GM12865 (cell line): ENCODE results near the gene CCDC175.

Source experiments
- DNase-seq: peaks from one replicate; pipeline ENCODE4 v3.0.0; 2010; ENCODE audit warnings: low read depth
- H3K4me3 ChIP-seq: 2 replicates; pipeline ENCODE4 v1.5.1; 2011; ENCODE audit warnings: mild to moderate bottlenecking, low read depth, low read length, control low read depth
- CTCF ChIP-seq: IDR thresholded peaks from 2 replicates; pipeline ENCODE4 v1.5.1; 2011; ENCODE audit warnings: low read length, control low read depth, low read depth, inconsistent platforms; ENCODE audit not compliant: insufficient read depth; ENCODE audit errors: missing control alignments

CCDC175 gene

GRCh38 chr14:59541731-59542130 lies 34.9 kb downstream of the CCDC175 start:
- no peak overlapping the region for H3K4me3 ChIP-seq
- no peak for DNase-seq
- no peak for TF ChIP-seq CTCF

- DNase-seq = no peak
- no peak overlapping the region for H3K4me3 ChIP-seq
- no peak for TF ChIP-seq CTCF
These were observed 35.8 kb downstream of the CCDC175 start for GRCh38 chr14:59540852-59541251.

GRCh38 chr14:59538936-59539335 lies 37.7 kb downstream of the CCDC175 start:
- DNase-seq = no peak

GRCh38 chr14:59537476-59537875 lies 39.1 kb downstream of the CCDC175 start:
- no peak for TF ChIP-seq CTCF
- no peak for DNase-seq
- no peak overlapping the region for H3K4me3 ChIP-seq

More at GRCh38 chr14:59538936-59539335, 37.7 kb downstream of the CCDC175 start:
- no peak for TF ChIP-seq CTCF
- no peak overlapping the region for H3K4me3 ChIP-seq

- H3K4me3 ChIP-seq = no peak overlapping the region
- TF ChIP-seq CTCF = no peak
- no peak for DNase-seq
These were observed 42.1 kb downstream of the CCDC175 start for GRCh38 chr14:59534361-59534987.

GRCh38 chr14:59532419-59532818 lies 44.2 kb downstream of the CCDC175 start:
- no peak for TF ChIP-seq CTCF
- no peak overlapping the region for H3K4me3 ChIP-seq
- no peak for DNase-seq

- no peak overlapping the region for H3K4me3 ChIP-seq
- no peak for TF ChIP-seq CTCF
- DNase-seq = no peak
These were observed 46.3 kb downstream of the CCDC175 start for GRCh38 chr14:59530349-59530748.
